22Rv1 (cell line): ENCODE measurements around the gene ARMC9.
A peak's percentile ranks its signal among the peaks of the same experiment; 100 is the strongest.
"Not testable (repeated sequence)": the region's sequence is repeated elsewhere in the genome, so short reads cannot be mapped to it uniquely, and the experiment has no call there.

Experiments used
- H3K27ac ChIP-seq: fragments of 450-650 bp; 2 replicates; pipeline ENCODE4 v1.5.1; 2017
- CTCF ChIP-seq: fragments of 450-650 bp; IDR thresholded peaks from 2 replicates; pipeline ENCODE4 v1.5.1; 2017; ENCODE audit warnings: mild to moderate bottlenecking
- ZFX ChIP-seq: fragments of 450-650 bp; IDR thresholded peaks from 2 replicates; pipeline ENCODE4 v1.6.1; 2017; ENCODE audit warnings: antibody characterized with exemption, borderline replicate concordance

The ARMC9 gene

GRCh38 chr2:231189171-231189530, 9.3 kb upstream of the ARMC9 start:
- TF ChIP-seq ZFX: no peak
- no peak for TF ChIP-seq CTCF
- H3K27ac ChIP-seq: no peak overlapping the region

GRCh38 chr2:231189571-231190495, 8.6 kb upstream of the ARMC9 start:
- TF ChIP-seq ZFX (no peak), CTCF (no peak)
- no peak overlapping the region for H3K27ac ChIP-seq

GRCh38 chr2:231190531-231191197, 7.8 kb upstream of the ARMC9 start:
- TF ChIP-seq ZFX: no peak
- no peak for TF ChIP-seq CTCF
- no peak overlapping the region for H3K27ac ChIP-seq

GRCh38 chr2:231191896-231192872, 6.2 kb upstream of the ARMC9 start:
- H3K27ac ChIP-seq: no peak overlapping the region
- no peak for TF ChIP-seq ZFX
- peak; percentile 38 for TF ChIP-seq CTCF

GRCh38 chr2:231193216-231193615, 5.2 kb upstream of the ARMC9 start:
- no peak overlapping the region for H3K27ac ChIP-seq
- TF ChIP-seq CTCF (no peak), ZFX (no peak)

- H3K27ac ChIP-seq: no peak overlapping the region
- TF ChIP-seq ZFX: no peak
- TF ChIP-seq CTCF: no peak
Observed at GRCh38 chr2:231196592-231196991, 1.8 kb upstream of the ARMC9 start.

- H3K27ac ChIP-seq: not testable (repeated sequence)
Observed at GRCh38 chr2:231197196-231197595, 1.2 kb upstream of the ARMC9 start.
